DMS 273 treated with DMSO at 0.1 percent for 48 hours (cell line): ENCODE data around the gene PHLPP1.
"Not testable (repeated sequence)": the region's sequence is repeated elsewhere in the genome, so short reads cannot be mapped to it uniquely, and the experiment has no call there.

Experiments
- DNase-seq: peaks from one replicate; lab custom pipeline; 2025; lab: John Stamatoyannopoulos, UW

PHLPP1 gene

DNA sequence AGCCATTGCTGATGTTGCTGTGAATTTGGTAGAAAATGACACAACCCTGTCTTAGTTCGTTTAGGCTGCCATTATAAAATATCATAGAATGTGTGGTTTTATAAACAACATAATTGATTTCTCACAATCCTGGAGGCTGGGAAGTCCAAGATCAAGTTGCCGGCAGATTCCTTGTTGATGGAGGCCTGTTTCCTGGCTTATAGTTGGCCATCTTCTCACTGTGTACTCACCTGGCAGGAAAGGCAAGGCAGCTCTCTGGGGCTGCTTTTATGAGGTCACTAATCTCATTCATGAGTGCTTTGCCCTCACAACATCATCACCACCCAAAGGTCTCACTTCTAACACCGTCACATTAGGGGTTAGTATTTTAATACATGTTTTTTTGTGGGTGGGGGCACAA is 58.4 kb downstream of the PHLPP1 start:
- no peak for DNase-seq

DNA sequence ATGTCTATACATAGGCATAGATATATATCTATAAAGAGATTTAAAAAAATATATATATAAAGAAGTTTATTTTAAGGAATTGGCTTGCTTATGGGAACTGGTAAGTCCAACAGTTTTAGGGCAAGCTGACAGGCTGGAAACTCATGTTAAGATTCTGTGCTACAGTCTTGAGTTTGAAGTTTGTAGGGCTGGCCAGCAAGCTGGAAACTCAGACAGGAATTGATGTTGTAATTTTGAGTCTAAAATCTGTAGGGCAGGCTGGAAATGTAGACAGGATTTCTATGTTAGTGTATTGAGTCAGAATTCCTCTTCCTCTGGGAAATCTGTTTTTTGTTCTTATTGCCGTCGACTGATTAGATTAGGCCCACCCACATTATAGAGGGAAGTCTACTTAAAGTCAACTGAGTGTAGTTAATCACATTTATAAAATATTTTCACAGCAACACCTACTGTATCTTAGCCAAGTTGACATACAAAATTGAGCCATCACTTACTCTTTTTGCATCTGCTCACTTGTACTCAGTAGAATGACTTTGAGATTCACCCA is 60.8 kb downstream of the PHLPP1 start:
- DNase-seq, result no peak

DNA sequence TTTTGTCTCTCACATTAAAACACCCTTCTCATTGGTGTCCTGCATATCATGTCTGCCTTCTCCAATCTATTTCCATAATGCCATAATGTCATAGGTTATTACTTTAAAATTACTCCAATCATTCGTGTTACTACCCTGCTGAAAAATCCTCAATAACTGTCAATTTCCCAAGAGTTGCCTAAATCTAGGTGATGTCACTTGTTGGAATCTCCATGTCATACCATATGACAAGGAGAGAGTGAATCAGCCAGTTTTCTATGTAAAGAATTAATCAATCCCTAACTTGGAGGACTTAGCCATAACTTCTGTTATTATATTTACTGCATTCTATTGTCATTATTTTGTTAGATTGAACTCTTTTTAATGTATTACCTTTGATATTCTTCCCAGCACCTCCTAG is 62.5 kb downstream of the PHLPP1 start:
- DNase-seq, result no peak

DNA sequence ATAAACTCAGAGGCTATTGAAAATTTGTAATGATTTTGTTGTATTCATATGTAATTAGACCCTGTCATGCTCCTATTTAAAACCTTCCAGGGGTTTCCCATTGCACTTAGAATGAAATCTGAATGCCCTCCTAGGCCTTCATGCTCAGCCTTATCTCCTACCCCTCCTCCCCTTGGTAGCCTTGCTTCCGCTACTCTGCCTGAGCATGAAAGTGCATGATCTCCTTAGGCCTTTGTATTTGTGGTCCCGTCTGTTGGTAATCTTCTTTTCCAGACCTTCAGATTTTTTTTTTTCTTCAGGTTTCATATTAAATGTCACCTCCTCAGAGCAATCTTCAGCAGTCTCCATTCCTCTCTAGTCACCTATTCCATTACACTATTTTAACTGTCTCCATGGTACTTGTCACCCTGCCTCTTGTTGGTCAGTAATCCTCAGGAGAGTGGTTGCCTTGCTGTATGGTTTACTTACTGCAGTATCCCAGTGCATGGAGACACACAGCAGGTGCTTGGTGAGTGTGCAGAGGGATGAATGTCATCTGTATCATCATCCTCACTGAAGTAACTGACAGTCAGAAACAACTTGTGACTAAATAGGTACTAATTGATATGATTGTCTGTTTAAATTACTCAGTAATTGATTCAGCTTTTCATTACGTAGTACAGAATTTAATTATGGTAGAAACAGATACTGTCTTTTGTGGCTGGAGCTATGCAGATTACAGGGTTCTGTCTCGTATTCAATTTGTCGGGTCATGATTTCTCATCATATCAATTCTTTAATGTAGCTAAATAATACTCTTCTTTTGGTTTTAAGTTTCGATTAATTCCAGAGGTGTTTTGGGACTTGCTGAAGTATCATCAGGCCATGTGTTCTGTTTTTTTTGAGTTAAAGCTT is 63.9 kb downstream of the PHLPP1 start:
- DNase-seq, result no peak

DNA sequence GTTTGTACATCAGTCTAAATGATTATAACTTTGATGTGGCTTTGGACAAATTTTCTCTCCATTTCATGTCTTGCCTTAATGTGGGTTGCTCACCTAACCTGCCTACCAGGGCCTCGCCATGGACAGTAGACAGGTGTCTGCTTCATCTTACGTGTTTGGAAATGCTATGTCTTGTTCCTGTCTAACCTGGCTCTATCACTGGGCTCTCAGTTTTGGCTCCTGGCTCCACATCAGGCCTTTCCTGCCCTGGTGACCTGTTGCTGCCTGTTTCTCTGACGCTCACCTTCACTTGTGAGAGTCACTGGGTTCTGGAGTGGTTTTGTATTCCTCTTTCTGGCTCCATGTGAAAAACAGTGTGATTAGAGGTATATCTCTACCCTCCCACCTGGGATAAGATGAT is 65.9 kb downstream of the PHLPP1 start:
- no peak for DNase-seq

DNA sequence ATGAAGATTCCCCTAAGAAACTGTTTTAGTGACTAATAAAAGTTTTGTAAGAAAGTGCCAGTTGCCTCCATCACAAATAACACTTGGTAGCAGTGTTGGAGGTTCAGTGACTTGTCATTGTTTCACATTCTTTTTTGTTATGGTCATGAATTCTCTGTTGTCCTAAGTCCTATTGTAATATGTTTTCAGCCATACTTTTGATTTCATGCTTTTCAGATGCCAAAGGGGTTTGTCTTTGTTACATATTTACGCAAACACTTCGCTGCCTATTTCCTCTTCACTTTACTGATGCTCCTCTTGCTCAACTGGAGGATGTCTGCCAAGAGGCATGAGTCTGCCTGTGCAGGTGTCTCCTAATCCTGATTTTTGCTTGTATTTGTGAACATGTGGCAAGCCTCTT is 66.6 kb downstream of the PHLPP1 start:
- DNase-seq, result no peak

DNA sequence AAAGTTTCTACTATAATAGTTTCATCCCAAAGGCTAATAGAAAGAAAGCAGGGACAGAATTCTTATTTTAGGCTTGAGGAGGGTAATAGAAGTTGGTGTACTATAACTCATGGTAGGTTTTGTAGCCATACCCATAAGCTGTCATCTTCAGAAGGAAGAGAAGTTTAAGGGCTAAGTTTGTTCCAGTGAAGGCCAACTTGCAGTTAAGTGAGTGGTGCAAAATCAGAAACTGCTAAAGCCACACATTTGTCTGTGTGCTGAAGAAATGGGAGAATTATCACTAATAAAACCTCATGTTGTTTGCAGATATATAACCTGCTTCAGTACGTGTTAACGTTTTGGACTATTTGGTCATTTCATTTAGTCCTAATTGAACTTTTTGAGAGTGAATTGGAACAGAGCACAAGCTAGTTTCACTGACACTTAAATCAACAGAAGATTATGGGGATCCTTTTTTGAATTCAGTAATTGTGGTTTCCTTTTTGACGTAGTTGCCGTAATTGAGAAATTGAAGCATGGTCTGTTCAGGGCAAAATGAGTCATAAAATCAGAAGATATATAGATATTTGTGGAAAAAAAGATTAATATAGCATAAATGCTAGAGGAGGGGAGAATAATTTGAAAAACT is 69.1 kb downstream of the PHLPP1 start:
- no peak for DNase-seq

DNA sequence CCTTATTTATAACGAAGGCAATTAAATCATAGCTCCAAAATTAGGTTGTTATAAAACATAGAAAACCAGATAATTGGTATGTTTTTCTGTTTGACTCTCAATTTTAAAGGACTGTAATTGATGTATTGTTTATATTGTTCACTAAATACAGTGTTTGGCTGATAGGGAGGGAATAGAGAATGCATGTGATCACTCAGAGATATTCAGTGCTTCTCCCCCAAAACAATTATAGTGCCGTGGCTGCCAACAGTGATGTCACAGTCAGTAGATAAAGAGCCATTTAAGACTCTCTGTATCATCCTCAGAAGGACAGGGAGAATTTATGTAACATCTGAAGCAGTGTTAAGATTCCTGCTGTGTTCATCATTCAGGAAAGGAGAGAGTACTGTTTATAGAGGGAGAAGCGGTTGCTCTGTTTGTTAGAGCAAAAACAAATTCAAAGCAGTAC is 69.6 kb downstream of the PHLPP1 start:
- no peak for DNase-seq

DNA sequence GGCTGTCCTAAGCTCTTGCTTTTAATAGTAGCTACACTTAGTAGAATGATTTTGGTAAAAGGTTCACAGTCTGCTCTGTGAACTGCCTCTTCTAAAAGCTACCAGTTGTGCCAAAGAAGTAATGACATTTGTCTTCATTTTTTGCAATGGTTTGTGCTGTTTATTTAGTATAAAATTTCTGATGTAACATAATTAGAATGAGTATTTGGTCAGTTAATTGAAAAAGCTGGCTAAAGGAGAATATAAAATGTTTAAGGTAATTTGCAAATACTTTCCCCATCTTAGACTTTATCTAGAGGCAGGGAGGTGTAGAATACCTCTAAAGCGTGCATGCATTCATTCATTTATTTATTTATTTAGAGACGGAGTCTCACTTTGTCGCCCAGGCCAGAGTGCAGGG is 71.3 kb downstream of the PHLPP1 start:
- no peak for DNase-seq

DNA sequence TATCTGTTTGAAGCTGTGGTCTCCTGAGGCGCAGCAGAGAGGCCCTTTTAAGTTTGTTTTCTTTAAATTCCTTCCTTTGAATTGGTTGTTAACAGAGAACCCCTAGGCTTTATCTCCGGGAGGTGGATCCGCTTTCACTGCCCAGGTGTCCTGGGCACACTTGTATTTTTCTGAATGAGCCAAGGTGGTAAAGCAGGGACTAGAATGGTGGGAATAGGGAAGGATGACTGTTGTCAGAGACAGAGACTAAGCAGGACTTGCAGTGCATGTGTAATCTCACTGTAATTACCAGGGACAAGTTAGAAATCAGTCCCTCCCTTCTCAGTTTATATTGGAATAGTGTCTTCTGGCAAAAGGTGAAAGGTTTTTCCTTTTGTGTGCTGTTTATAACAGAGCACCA is 72.8 kb downstream of the PHLPP1 start:
- no peak for DNase-seq

DNA sequence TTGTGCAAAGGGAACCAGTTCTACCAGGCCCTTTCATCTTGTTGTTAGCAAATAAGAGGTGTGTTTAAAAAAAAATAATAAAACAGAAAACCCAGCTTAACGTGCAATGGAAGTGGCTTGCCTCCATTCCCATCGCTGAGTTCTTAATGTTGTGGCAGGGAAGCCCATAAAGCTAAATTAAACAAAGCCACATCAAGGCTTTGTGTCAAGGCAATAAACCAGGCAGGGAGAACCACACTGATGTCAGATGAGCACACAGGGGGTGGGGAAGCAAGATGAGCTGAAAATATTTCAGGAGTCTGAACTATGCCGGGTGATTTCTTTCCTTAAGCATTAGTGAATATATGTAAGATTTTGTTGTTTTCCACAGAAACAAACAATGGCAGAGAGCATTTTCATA is 73.5 kb downstream of the PHLPP1 start:
- no peak for DNase-seq

DNA sequence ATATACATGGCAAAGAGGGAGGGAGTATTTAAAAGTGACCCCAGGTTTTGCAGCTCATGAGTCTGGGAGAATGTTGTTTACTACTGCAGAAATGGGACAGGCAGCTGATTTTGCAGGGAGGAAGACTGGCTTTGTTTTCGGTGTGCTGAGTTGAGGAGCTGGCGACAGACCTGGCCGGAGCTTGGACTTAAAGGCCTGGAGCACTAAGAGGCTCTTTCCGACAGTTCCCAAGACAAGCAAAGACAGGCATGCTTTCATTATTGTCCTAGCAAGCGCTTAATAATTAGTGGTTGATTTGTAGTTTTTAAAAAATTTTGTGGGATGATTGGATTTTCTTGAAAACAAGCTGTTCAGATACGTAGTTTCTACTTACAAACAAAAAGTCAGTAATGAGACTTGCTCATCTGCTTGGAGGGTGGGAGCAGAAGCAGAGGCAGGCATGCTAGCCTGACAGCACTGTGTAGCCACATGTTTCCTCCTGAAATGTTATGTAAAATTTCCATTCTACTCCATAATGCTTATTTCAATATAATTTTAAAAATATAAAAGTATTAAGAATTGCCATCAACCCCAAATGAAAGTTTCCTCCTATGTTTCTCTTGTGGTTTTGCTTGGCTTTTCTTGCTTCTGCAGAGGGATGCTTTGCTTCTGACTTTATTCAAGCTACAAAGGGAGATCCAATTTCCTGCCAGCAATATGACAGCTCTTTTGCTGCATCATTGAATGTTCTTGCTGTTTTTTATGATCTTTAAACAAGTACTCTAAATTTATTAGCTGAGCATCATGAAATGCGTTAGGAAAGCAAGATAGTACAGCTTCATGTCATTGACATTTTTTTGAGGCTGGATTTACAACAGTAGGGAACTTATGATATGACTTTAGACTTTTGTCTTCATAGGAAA is 75.8 kb downstream of the PHLPP1 start:
- DNase-seq, result no peak

DNA sequence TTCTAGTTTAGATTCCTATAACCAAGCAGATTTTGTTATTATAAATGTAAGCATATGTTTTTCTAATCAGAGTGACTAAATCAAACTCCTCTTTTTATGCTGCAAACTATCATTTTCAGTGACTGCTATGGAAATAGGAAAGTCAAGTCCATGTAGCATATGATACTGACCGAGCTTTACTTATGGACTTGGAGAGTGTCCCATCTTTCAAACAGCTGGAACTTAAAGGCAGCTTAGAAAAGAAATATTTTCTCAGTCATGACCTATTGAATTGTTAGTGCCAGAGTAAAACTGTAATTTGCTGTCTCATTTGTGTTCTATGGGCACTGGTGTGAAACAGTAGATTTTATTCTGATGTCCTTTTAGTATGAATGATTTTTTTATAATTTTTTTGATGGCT is 76.7 kb downstream of the PHLPP1 start:
- no peak for DNase-seq

DNA sequence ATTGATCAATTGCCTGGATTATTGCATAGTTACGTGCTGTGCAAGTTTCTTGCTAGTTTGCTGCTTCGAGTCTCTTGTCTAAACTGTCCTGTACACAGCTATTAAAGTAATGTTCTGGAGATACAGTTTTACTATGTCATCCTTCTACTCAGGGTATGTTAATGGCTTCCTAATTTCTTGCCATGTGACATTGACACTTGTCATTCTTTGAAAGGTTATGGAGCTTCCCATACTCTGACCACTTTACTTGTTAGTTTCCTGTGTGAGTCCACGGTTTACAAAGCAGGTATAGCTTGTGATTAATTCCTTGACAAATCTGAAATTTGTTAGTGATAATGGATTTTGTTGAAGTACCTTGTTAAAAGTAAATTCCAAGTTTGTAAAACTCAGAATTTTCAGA is 80.5 kb downstream of the PHLPP1 start:
- DNase-seq, result no peak

DNA sequence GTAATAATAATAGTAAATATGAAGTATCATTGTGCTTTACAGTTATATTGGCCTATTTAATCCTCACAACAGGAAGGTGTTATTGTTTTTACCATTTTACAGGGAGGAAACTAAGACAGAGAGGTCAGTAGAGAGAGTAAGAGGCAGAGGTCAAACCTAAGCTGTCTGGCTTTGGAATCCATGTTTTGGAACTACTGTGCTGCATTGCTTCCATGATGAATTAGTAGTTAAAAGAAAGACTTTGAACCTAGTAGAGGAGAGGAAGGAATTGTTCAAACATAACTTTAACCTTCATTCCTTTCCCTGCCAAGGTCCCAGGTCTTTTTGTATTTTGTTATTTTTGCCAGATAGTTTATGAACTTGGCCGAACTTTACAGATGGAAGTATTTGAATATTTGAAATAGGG is 80.9 kb downstream of the PHLPP1 start:
- no peak for DNase-seq

DNA sequence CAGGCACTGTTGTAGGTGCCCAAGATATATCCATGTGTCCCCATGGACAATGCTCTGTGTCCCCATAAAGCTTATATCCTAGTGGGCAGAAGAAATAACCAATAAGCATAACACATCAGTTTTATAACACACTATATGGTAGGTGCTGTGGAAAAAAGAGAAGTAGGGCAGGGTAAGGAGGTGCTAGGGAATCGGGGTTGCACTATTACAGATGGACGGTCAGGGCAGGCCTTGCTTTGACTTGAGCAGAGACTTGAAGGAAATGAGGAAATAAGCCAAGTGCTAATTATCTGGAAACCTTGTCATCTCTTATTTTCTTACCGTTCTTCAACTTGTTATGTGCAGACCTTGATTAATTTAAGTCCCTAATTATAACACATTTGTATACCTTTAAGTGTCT is 82.0 kb downstream of the PHLPP1 start:
- DNase-seq, result no peak

DNA sequence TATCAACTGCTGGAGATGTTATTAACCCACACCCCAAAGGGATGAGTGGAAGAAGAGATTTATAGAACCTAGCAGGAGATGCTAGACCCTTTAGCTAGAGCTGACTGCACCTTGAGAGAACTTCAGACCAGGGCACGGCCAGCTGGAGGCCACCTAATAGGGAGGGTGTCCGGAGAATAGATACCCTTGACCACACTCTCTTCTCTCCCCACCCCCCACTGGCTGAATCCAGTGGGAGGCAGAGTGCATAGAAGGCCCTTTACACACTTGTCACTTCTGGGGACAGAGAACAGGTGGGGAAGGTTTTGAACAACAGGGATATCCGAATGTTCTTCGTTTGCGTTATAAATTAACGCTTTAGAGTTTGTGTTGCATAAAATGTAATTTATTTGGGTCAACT is 84.6 kb downstream of the PHLPP1 start:
- DNase-seq, result no peak

DNA sequence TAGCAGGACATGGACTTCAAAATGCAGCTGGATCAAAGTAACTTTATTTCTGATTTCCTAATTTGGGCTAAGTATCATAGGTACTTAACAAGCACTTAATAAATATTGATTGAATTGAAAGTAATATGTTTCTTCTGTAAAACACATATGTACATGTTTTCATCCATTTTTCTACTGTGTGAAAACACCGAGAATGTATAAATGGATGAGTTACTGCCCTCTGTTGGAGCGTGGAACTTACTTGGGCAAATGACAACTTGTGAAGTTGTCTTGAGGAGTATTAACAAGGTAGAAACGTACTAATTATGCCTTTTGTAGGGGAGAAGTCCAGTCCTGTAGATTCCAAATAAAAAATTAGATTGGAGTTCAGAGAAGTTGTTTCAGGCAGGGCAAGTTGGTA is 87.2 kb downstream of the PHLPP1 start:
- DNase-seq, result no peak

DNA sequence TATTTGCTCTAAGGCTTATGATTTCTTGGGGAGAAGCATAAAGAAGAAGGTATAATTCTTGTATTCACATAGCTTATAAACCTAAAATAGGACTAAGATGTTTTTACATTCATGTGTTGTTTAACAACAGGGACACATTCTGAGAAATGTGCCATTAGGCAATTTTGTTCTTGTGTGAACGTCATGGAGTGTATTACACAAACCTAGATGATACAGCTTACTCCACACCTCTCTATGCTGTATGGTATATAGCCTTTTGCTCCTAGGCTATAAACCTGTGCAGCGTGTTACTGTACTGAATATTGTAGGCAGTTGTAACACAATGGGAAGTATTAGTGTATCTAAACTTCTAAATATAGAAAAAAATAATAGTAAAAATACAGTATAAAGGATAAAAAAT is 92.1 kb downstream of the PHLPP1 start:
- DNase-seq, result no peak

DNA sequence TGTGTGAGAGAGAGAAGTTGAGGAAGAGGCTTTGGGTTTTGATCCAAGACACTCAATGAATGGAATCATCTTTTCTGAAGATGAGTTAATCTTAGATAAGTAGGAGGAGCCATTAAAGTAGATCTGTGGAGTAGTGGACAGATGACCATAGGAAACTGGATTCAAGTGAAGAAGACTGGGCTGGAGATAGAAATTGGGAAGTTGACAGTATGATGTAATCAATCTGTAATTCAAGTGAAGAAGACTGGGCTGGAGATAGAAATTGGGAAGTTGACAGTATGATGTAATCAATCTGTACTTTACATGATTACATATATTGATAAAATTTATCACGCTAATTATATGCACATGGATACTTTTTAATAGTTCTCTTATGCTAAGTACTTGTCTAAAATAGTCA is 92.8 kb downstream of the PHLPP1 start:
- no peak for DNase-seq

DNA sequence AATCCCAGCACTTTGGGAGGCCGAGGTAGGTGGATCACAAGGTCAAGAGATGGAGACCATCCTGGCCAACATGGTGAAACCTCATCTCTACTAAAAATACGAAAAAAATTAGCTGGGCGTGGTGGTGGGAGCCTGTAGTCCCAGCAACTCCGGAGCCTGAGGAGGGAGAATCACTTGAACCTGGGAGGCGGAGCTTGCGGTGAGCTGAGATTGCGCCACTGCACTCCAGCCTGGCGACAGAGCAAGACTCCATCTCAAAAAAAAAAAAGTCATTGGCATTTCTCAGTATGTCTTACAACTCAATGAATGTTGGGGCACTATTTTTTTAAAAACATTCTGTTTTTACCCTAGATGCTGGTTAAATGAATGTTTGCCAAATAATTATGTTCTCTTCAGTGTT is 94.1 kb downstream of the PHLPP1 start:
- DNase-seq, result not testable (repeated sequence)

DNA sequence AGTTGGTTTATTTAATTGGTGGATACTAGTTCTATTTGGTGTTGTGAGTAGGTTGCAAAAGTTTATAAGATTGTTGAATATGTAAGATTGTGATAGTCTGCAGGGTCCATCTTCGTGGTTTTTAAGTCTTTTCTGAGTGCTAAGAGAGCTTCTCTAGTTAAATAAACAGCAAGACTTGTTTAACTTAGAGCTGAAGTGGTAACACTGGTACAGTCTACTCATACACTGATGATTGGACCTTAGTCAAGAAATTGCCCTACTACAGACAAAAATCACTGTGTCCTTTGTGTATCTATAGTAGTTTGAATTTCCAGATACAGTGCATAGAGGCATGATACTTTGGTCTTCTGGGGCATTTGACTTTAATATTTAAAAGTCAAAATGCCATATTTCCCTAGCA is 94.6 kb downstream of the PHLPP1 start:
- no peak for DNase-seq
